Transverse colon (tissue), 3 donors: ENCODE measurements around the gene GDF7.
"Not testable (repeated sequence)": the region's sequence is repeated elsewhere in the genome, so short reads cannot be mapped to it uniquely, and the experiment has no call there.

Source experiments
- CTCF ChIP-seq, 5 experiments: fragments of 200-600 bp in 3 of 5; fragments of 450-650 bp in 2 of 5; sonication (generic) in 3 of 5; IDR thresholded peaks; 1 replicate in 2 of 5; 2 replicates in 3 of 5; pipeline ENCODE4 v1.5.1; 2016 to 2017; ENCODE audit warnings: antibody characterized with exemption in 5 of 5, inconsistent platforms in 3 of 5, mild to moderate bottlenecking in 2 of 5, moderate library complexity in 1 of 5
- EP300 ChIP-seq: sonication (generic); formaldehyde crosslinking; IDR thresholded peaks from one replicate; pipeline ENCODE4 v1.6.1; 2017; ENCODE audit warnings: antibody characterized with exemption, low read depth
- POLR2A ChIP-seq: fragments of 450-650 bp; IDR thresholded peaks from one replicate; pipeline ENCODE4 v1.6.1; 2016; ENCODE audit warnings: antibody characterized with exemption, mild to moderate bottlenecking, moderate library complexity

DNA sequence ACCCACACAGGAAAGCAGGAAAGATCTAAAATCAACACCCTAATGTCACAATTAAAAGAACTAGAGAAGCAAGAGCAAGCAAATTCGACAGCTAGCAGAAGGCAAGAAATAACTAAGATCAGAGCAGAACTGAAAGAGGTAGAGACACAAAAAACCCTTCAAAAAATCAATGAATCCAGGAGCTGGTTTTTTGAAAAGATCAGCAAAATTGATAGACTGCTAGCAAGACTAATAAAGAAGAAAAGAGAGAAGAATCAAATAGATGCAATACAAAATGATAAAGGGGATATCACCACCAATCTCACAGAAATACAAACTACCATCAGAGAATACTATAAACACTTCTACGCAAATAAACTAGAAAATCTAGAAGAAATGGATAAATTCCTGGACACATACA, 47.5 kb downstream of the GDF7 start:
- TF ChIP-seq POLR2A; CTCF (IDR thresholded peaks at IDR 0.05); EP300: not testable (repeated sequence)
